ENCODE data around the gene ADAMTS9. TPM values are rescaled to one million over a fixed set of nuclear protein-coding genes. Genes with fewer than 3 reads are reported as not detected.

The ADAMTS9 gene
- total and polyA plus RNA-seq, 4 donors, result 1.2 to 13.8 (median 7.4) TPM

DNA sequence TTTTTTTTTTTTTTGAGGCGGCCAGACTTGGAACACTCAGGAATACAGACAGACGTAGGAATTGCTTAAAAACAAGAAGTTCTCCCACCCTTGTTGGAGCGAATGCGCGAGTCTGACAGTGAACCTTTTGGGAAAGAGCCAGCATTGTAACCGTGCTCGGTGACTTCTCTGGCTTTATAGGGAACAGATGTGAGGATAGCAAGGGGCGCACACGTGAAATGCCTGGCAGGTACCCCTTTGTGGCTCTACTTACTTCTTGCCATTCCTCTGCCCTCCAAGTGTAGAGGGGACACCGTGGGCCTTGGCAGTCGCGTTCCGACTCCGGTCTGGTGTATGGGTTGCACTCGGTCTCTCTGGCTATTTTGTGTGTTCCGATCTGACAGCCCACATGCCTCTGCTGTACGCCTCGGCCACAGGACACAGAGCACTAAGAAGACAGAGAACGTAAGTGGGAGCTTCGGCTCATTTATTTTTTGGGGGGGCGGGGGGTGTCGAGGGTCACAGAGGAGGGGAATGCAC lies 126.4 kb downstream of the ADAMTS9 start:
- H3K9ac ChIP-seq (ENCODE audit: low read depth in 1 of 2, low read length in 2 of 2), result no peak overlapping the region
- WGBS, result 89% methylated on average over 22 of the region's 22 CpGs

DNA sequence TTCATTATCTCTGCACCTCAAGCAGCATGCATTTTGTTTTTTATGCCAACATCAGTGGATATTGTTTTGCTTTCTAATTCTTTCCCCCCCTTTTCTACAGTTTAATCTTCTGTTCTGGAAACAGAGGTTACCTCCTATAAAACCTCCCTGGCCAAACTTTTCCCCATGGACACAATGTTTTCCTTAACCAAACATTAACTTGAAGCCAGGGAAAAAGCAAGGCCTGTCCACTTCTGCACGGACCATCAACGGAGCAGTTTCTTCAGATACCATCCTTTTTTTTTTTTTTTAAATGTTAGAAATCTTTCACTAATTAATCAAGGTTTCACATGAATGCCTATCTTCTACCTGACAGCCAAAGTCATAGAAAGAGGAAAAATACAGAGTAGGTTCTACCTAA lies 127.0 kb downstream of the ADAMTS9 start:
- Histone ChIP-seq H3K4me3 (ENCODE audit: low read depth in 1 of 3, low read length in 3 of 3) (no peak overlapping the region), H3K9ac (ENCODE audit: low read depth in 1 of 2, low read length in 2 of 2) (no peak overlapping the region), H3K27ac (ENCODE audit: low read depth in 1 of 2, low read length in 2 of 2) (no peak overlapping the region), H3K36me3 (ENCODE audit: control insufficient read depth in 4 of 4, insufficient read depth in 3 of 4, low read depth in 1 of 4, low read length in 3 of 4) (no peaks in the 10 kb centered on the region), H3K27me3 (ENCODE audit: control insufficient read depth in 4 of 4, insufficient read depth in 4 of 4, low read length in 3 of 4) (no peaks in the 10 kb centered on the region), H3K4me1 (ENCODE audit: control insufficient read depth in 4 of 4, insufficient read depth in 4 of 4, low read length in 3 of 4) (no peaks in the 10 kb centered on the region), H3K9me3 (ENCODE audit: control insufficient read depth in 4 of 4, low read length in 3 of 4) (no peaks in the 10 kb centered on the region)
- 66% methylated on average over 2 of the region's 2 CpGs for WGBS
- DNase-seq (ENCODE audit: low spot score), result no peak
- TF ChIP-seq HNF4G (IDR thresholded peaks at IDR 0.05) (no peak), FOXA1 (IDR thresholded peaks at IDR 0.05) (no peak), JUND (IDR thresholded peaks at IDR 0.05) (no peak), GABPA (IDR thresholded peaks at IDR 0.05 in 1 of 2, conservative IDR thresholded peaks at IDR 0.05 in 1 of 2) (no peak), RXRA (IDR thresholded peaks at IDR 0.05) (no peak), FOXA2 (IDR thresholded peaks at IDR 0.05) (no peak), EGR1 (IDR thresholded peaks at IDR 0.05; ENCODE audit: low read depth in 2 of 2) (no peak), RAD21 (IDR thresholded peaks at IDR 0.05) (no peak), NR2F2 (IDR thresholded peaks at IDR 0.05) (no peak), HNF4A (conservative IDR thresholded peaks at IDR 0.05) (no peak), SP1 (IDR thresholded peaks at IDR 0.05) (no peak), YY1 (IDR thresholded peaks at IDR 0.05) (no peak)
- TF ChIP-seq, protein P1, sequence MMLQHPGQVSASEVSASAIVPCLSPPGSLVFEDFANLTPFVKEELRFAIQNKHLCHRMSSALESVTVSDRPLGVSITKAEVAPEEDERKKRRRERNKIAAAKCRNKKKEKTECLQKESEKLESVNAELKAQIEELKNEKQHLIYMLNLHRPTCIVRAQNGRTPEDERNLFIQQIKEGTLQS (IDR thresholded peaks at IDR 0.05), result no peak
- TF ChIP-seq, protein P2, sequence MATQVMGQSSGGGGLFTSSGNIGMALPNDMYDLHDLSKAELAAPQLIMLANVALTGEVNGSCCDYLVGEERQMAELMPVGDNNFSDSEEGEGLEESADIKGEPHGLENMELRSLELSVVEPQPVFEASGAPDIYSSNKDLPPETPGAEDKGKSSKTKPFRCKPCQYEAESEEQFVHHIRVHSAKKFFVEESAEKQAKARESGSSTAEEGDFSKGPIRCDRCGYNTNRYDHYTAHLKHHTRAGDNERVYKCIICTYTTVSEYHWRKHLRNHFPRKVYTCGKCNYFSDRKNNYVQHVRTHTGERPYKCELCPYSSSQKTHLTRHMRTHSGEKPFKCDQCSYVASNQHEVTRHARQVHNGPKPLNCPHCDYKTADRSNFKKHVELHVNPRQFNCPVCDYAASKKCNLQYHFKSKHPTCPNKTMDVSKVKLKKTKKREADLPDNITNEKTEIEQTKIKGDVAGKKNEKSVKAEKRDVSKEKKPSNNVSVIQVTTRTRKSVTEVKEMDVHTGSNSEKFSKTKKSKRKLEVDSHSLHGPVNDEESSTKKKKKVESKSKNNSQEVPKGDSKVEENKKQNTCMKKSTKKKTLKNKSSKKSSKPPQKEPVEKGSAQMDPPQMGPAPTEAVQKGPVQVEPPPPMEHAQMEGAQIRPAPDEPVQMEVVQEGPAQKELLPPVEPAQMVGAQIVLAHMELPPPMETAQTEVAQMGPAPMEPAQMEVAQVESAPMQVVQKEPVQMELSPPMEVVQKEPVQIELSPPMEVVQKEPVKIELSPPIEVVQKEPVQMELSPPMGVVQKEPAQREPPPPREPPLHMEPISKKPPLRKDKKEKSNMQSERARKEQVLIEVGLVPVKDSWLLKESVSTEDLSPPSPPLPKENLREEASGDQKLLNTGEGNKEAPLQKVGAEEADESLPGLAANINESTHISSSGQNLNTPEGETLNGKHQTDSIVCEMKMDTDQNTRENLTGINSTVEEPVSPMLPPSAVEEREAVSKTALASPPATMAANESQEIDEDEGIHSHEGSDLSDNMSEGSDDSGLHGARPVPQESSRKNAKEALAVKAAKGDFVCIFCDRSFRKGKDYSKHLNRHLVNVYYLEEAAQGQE (IDR thresholded peaks at IDR 0.05), result no peak
- TF ChIP-seq, protein P3, sequence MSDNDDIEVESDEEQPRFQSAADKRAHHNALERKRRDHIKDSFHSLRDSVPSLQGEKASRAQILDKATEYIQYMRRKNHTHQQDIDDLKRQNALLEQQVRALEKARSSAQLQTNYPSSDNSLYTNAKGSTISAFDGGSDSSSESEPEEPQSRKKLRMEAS (IDR thresholded peaks at IDR 0.05), result no peak
- TF ChIP-seq, protein P4, sequence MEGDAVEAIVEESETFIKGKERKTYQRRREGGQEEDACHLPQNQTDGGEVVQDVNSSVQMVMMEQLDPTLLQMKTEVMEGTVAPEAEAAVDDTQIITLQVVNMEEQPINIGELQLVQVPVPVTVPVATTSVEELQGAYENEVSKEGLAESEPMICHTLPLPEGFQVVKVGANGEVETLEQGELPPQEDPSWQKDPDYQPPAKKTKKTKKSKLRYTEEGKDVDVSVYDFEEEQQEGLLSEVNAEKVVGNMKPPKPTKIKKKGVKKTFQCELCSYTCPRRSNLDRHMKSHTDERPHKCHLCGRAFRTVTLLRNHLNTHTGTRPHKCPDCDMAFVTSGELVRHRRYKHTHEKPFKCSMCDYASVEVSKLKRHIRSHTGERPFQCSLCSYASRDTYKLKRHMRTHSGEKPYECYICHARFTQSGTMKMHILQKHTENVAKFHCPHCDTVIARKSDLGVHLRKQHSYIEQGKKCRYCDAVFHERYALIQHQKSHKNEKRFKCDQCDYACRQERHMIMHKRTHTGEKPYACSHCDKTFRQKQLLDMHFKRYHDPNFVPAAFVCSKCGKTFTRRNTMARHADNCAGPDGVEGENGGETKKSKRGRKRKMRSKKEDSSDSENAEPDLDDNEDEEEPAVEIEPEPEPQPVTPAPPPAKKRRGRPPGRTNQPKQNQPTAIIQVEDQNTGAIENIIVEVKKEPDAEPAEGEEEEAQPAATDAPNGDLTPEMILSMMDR (IDR thresholded peaks at IDR 0.05; ENCODE audit: low read depth, low read length, missing input control), result no peak

More for the DNA sequence above, 126.4 kb downstream of the ADAMTS9 start:
- Histone ChIP-seq H3K27ac (ENCODE audit: low read depth in 1 of 2, low read length in 2 of 2) (no peak overlapping the region), H3K9me3 (ENCODE audit: control insufficient read depth in 4 of 4, low read length in 3 of 4) (no peaks in the 10 kb centered on the region), H3K36me3 (ENCODE audit: control insufficient read depth in 4 of 4, insufficient read depth in 3 of 4, low read depth in 1 of 4, low read length in 3 of 4) (no peaks in the 10 kb centered on the region), H3K4me1 (ENCODE audit: control insufficient read depth in 4 of 4, insufficient read depth in 4 of 4, low read length in 3 of 4) (no peaks in the 10 kb centered on the region), H3K4me3 (ENCODE audit: low read depth in 1 of 3, low read length in 3 of 3) (no peak overlapping the region), H3K27me3 (ENCODE audit: control insufficient read depth in 4 of 4, insufficient read depth in 4 of 4, low read length in 3 of 4) (no peaks in the 10 kb centered on the region)
- no peak for DNase-seq (ENCODE audit: low spot score)
- no peak for TF ChIP-seq JUND (IDR thresholded peaks at IDR 0.05)
- no peak for TF ChIP-seq RXRA (IDR thresholded peaks at IDR 0.05)
- TF ChIP-seq EGR1 (IDR thresholded peaks at IDR 0.05; ENCODE audit: low read depth in 2 of 2), result no peak
- TF ChIP-seq, protein P5, sequence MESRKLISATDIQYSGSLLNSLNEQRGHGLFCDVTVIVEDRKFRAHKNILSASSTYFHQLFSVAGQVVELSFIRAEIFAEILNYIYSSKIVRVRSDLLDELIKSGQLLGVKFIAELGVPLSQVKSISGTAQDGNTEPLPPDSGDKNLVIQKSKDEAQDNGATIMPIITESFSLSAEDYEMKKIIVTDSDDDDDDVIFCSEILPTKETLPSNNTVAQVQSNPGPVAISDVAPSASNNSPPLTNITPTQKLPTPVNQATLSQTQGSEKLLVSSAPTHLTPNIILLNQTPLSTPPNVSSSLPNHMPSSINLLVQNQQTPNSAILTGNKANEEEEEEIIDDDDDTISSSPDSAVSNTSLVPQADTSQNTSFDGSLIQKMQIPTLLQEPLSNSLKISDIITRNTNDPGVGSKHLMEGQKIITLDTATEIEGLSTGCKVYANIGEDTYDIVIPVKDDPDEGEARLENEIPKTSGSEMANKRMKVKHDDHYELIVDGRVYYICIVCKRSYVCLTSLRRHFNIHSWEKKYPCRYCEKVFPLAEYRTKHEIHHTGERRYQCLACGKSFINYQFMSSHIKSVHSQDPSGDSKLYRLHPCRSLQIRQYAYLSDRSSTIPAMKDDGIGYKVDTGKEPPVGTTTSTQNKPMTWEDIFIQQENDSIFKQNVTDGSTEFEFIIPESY (IDR thresholded peaks at IDR 0.05), result no peak
- TF ChIP-seq FOXA2 (IDR thresholded peaks at IDR 0.05), result no peak
- no peak for TF ChIP-seq FOXA1 (IDR thresholded peaks at IDR 0.05)
- no peak for TF ChIP-seq NR2F2 (IDR thresholded peaks at IDR 0.05)
- no peak for TF ChIP-seq YY1 (IDR thresholded peaks at IDR 0.05)
- TF ChIP-seq, protein P4 (IDR thresholded peaks at IDR 0.05; ENCODE audit: low read depth, low read length, missing input control), result no peak
- TF ChIP-seq, protein P1 (IDR thresholded peaks at IDR 0.05), result no peak
- TF ChIP-seq TAF1 (conservative IDR thresholded peaks at IDR 0.05), result no peak

Measured in liver (tissue), 9 donors.